ENCODE data around the gene PARP9.

DNA sequence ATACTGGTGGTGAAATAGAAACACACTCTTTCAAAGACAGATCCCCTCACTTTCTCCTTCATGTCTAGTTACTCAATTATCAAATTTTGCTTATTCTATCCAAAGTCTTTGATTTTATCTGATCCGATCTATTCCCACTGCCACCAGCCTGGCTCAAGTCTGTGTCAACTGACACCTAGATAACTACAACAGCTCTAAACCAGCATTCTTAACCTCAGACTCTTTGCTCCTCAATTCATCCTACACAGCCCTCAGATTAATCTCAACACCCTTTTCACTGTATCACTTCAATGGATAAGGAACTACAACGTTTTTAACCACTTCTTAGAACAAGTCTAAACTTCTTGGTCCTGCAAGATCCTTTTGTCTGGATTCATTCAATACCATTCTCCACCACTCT, 58.4 kb downstream of the PARP9 start:
- no peak for TF ChIP-seq ZNF384 (IDR thresholded peaks at IDR 0.05)
- TF ChIP-seq FOXM1 (IDR thresholded peaks at IDR 0.05; ENCODE audit: borderline replicate concordance): no peak
- TF ChIP-seq ARNT (IDR thresholded peaks at IDR 0.05): no peak
- TF ChIP-seq SP1 (IDR thresholded peaks at IDR 0.05): no peak
- no peak for TF ChIP-seq BHLHE40 (IDR thresholded peaks at IDR 0.05; ENCODE audit: borderline replicate concordance)
- TF ChIP-seq L3MBTL2 (conservative IDR thresholded peaks at IDR 0.05): no peak
- no peak for TF ChIP-seq CTBP1 (IDR thresholded peaks at IDR 0.05; ENCODE audit: borderline replicate concordance)
- no peak for TF ChIP-seq FOXK2 (IDR thresholded peaks at IDR 0.05)
- no peak for TF ChIP-seq ELF4 (IDR thresholded peaks at IDR 0.05)

Data from HEK293T (cell line).